ENCODE data around the gene TRIM68.

GRCh38 chr11:4576880-4577279, 31.2 kb downstream of the TRIM68 start:
- no peak for TF ChIP-seq CTCF (IDR thresholded peaks at IDR 0.05; ENCODE audit: insufficient read depth, low read depth, low read length)
- no peak for TF ChIP-seq EZH2 (IDR thresholded peaks at IDR 0.05; ENCODE audit: insufficient read depth, low read length)

All from astrocyte (in vitro differentiated cells and primary cell).